ENCODE data around the gene RUVBL2.

RUVBL2 gene

GRCh38 chr19:48989701-48990291 lies 3.9 kb upstream of the RUVBL2 start:
- no peak for DNase-seq (ENCODE audit: low read depth)
- H3K4me3 ChIP-seq (ENCODE audit: control insufficient read depth, low read depth, low read length), result no peak overlapping the region
- TF ChIP-seq, protein P1, sequence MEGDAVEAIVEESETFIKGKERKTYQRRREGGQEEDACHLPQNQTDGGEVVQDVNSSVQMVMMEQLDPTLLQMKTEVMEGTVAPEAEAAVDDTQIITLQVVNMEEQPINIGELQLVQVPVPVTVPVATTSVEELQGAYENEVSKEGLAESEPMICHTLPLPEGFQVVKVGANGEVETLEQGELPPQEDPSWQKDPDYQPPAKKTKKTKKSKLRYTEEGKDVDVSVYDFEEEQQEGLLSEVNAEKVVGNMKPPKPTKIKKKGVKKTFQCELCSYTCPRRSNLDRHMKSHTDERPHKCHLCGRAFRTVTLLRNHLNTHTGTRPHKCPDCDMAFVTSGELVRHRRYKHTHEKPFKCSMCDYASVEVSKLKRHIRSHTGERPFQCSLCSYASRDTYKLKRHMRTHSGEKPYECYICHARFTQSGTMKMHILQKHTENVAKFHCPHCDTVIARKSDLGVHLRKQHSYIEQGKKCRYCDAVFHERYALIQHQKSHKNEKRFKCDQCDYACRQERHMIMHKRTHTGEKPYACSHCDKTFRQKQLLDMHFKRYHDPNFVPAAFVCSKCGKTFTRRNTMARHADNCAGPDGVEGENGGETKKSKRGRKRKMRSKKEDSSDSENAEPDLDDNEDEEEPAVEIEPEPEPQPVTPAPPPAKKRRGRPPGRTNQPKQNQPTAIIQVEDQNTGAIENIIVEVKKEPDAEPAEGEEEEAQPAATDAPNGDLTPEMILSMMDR (IDR thresholded peaks at IDR 0.05; ENCODE audit: control insufficient read depth, insufficient read depth, low read depth, low read length, missing control alignments), result no peak

DNA sequence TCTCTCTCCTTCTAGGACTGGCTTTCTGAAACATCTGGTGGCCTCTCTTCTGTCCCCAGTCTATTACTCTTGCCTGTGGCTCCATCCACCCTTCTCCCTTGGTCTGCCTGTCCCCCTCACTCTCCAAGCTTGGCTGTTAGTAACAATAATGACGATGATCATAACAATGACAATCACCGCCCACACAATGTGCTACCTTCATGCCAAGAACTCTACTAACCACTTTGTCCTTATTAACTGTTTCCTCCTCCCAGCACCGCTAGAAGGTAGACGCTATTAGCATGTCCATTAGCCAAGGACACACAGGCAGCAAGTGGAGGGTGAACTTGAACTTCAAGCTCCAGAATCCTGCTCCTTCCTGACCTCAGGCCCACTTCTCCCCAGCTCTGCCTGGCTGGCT lies 3.3 kb upstream of the RUVBL2 start:
- TF ChIP-seq, protein P1 (IDR thresholded peaks at IDR 0.05; ENCODE audit: control insufficient read depth, insufficient read depth, low read depth, low read length, missing control alignments), result no peak
- DNase-seq (ENCODE audit: low read depth), result no peak
- H3K4me3 ChIP-seq (ENCODE audit: control insufficient read depth, low read depth, low read length), result no peak overlapping the region

- peak overlapping the region; percentile 60 for H3K4me3 ChIP-seq (ENCODE audit: control insufficient read depth, low read depth, low read length)
- DNase-seq (ENCODE audit: low read depth), result no peak
- TF ChIP-seq, protein P1 (IDR thresholded peaks at IDR 0.05; ENCODE audit: control insufficient read depth, insufficient read depth, low read depth, low read length, missing control alignments), result no peak
Observed at GRCh38 chr19:48991011-48991609, 2.6 kb upstream of the RUVBL2 start.

DNA sequence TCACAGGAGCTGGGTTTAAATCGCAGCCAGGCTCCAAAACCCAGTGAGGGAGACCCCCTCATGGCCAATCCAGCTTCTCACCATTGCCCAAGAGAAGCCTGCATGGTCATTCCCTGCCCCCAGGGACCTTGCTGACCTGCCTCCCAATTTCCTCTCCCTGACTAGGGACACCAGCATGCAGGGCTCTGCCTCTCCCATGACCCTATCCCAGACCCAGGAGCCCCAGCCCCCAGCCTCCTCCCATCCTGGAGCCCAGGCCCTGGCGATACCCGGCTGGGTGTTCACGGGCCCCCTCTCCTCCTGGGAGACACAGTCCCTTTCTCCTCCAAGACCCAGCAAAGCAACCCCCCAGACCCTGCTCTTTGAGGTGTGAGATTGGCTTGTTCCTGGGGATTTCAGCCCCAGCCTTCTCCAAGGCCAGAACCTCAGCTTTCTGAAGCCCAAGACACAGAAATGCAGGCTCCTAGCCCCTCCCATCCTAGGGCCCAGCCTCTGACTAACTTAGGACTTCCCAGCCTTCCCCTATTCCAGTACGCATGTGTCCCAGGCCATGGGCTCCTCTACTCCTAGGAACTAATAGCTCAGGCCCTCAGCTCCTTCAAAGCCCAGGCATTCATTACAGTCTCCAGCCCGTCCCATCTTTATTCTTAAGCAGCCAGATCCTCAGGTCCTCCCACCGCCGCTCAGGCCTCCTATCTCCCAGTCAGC lies 1.7 kb upstream of the RUVBL2 start:
- H3K4me3 ChIP-seq (ENCODE audit: control insufficient read depth, low read depth, low read length), result peak overlapping the region; percentile 60
- TF ChIP-seq, protein P1 (IDR thresholded peaks at IDR 0.05; ENCODE audit: control insufficient read depth, insufficient read depth, low read depth, low read length, missing control alignments), result no peak
- DNase-seq (ENCODE audit: low read depth), result peak; percentile 45

GRCh38 chr19:48992581-48993174 lies 1.0 kb upstream of the RUVBL2 start:
- TF ChIP-seq, protein P1 (IDR thresholded peaks at IDR 0.05; ENCODE audit: control insufficient read depth, insufficient read depth, low read depth, low read length, missing control alignments), result no peak
- H3K4me3 ChIP-seq (ENCODE audit: control insufficient read depth, low read depth, low read length), result peak overlapping the region; percentile 60
- DNase-seq (ENCODE audit: low read depth), result no peak

DNA sequence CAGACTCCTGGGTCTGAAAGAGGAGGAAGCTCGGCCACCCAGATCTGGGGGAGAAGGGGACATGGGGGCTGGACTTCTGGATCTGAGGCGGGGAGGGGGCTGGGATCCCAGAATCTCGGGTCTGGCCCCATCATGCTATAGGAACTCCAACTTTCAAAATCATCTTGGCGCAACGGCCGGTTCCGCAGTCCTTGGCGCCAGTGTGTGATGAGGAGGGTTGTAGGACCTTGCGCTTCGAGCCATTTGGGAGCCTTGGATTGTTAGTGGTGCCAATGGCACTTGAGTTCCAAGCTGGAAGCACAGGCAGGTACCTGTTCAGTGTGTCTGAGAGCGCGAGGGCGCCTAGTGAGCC lies 324 bp downstream of the RUVBL2 start:
- no peak for DNase-seq (ENCODE audit: low read depth)

More for the DNA sequence above, 324 bp downstream of the RUVBL2 start:
- peak overlapping the region; percentile 88 for H3K4me3 ChIP-seq (ENCODE audit: control insufficient read depth, low read depth, low read length)
- TF ChIP-seq, protein P1 (IDR thresholded peaks at IDR 0.05; ENCODE audit: control insufficient read depth, insufficient read depth, low read depth, low read length, missing control alignments), result no peak

Measured in AG09309 (cell line).